Mucosa of stomach (tissue), 1 donor: ENCODE data around the gene CCDC68.

Experiments used
- H3K27me3 ChIP-seq: one replicate; pipeline ENCODE4 v1.7.0; 2013; ENCODE audit warnings: mild to moderate bottlenecking, low read length; ENCODE audit not compliant: control insufficient read depth, insufficient read depth
- H3K36me3 ChIP-seq: one replicate; pipeline ENCODE4 v1.7.0; 2013; ENCODE audit warnings: low read length; ENCODE audit not compliant: control insufficient read depth, insufficient read depth
- H3K4me1 ChIP-seq: one replicate; pipeline ENCODE4 v1.7.0; 2013; ENCODE audit warnings: mild to moderate bottlenecking, low read length; ENCODE audit not compliant: control insufficient read depth, insufficient read depth
- H3K4me3 ChIP-seq: one replicate; pipeline ENCODE4 v1.7.0; 2013; ENCODE audit warnings: low read length
- H3K9ac ChIP-seq: one replicate; pipeline ENCODE4 v1.7.0; 2013; ENCODE audit warnings: mild to moderate bottlenecking, low read length, moderate library complexity
- H3K9me3 ChIP-seq: one replicate; pipeline ENCODE4 v1.7.0; 2013; ENCODE audit warnings: mild to moderate bottlenecking, low read length, moderate library complexity; ENCODE audit not compliant: control insufficient read depth
- donor health status: Pancreatic carcinoma.

Gene CCDC68

DNA sequence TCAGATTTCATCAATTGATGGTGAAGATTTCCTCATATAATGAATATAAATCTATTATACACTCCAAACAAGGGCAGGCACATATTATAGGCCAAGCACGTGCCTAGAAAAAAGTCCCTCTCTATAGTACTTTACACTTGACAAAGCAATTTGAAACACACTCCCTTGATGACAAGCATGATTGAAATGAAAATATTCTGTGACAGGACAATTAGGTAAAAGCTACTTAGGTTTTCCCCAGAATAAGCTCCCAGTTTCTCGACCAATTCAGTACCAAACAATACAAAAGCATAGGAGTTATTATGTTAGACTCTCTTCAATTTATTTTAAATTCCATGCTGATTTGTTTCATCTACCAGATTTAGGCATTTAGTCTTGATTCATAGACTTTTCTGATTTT is 47.7 kb downstream of the CCDC68 start:
- Histone ChIP-seq H3K9me3 (no peaks in the 10 kb centered on the region), H3K36me3 (no peaks in the 10 kb centered on the region), H3K27me3 (no peaks in the 10 kb centered on the region), H3K9ac (no peak overlapping the region), H3K4me3 (no peak overlapping the region), H3K4me1 (no peaks in the 10 kb centered on the region)

DNA sequence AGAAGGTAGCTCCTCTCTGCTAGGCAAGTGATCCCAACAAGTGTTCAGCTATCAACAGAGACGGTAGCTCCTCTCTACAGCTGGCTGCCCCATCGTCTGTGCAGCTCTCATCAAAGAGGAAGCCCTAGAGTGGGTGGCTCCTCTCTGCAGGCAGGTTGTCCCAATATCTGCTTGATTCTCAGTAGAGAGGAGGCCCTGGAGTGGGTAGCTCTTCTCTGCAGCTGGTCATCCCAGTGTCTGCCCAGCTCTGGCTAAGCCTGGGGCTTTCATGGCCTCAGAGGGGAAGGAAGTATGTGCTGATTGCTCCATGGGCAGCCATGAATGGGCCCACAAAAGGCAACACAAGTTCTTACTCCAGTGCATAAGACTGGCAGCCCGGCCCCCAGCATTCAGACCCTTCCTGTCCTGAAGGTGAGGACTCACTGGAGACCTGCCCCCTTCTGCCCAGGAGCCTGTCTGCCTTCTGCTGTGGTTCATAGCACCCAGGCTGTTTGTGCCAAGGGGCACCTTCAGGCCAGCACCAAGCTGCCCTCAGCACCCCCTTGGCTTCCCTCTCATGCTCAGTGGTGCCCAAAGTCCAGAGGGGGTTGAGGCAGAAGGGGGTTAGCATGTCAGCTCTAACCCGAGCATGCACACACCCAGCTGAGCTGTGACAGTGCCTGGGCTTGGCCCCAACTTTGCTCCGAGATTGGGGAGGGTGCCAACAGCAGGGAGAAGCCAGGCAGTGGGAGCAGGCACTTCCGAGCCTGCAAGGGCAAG is 48.9 kb downstream of the CCDC68 start:
- Histone ChIP-seq H3K9ac (no peak overlapping the region), H3K4me3 (no peak overlapping the region), H3K27me3 (no peaks in the 10 kb centered on the region), H3K9me3 (no peaks in the 10 kb centered on the region), H3K36me3 (no peaks in the 10 kb centered on the region), H3K4me1 (no peaks in the 10 kb centered on the region)

DNA sequence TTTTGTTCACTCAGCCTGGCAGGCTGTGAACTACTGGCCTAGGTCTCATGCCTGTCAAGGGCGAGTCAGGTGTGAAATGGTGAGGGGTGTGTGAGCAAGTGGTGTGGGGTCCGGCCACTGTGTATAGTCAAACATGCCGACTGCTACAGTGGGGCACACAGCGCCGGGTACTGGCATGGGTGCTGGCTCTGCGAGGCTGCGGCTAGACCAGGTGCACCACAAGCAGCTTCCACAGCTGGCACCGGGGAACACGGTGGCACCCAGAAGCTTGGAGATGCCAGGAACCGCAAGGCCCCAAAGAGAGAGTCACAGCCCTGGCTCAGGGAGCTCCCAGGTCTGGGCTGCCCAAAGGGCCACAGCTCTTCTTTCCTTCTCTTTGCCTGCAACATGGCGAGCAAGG is 49.7 kb downstream of the CCDC68 start:
- no peaks in the 10 kb centered on the region for H3K27me3 ChIP-seq
- no peaks in the 10 kb centered on the region for H3K9me3 ChIP-seq
- no peaks in the 10 kb centered on the region for H3K36me3 ChIP-seq
- no peaks in the 10 kb centered on the region for H3K4me1 ChIP-seq
- no peak overlapping the region for H3K4me3 ChIP-seq
- H3K9ac ChIP-seq: no peak overlapping the region

DNA sequence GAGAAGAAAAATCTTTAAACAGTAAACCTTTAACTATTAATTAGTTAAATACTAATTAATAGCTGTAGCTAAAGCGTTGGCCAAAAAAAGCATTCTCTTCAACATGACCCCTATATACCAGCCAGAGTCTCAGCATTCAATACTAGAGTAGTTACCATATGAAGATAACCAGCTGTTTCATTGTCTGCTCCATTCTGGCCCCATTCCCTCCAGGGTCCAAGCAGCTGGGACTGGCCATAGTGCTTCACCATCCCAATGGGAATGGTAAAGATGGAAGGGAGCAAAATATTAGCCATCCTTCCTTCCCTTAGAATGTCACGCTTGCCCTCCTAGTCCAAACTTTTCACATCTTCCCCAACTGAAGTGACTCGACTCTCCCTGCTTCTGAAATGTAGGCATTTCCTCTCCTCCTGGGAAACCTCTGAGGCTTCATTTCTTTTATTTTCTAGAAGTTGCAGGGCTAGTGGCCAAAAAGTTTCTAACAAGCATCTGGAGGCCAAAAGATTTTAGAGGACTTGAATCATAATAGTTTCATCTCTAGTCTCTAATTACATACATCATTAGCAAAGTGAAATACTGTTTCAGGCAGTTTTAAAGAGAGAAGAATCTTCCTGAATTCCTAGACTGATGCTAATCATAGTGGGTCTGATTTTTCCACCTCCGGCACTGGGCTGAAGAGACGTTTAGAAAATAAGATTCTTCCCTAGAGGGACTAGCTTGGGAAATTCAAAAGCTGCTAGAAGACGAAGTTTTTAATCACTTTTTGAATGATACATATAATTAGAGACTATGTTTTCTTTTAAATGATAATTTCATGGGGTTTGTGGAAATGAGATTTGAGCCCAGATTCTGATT is 52.7 kb downstream of the CCDC68 start:
- Histone ChIP-seq H3K9ac (no peak overlapping the region), H3K27me3 (no peaks in the 10 kb centered on the region), H3K4me1 (no peaks in the 10 kb centered on the region), H3K4me3 (no peak overlapping the region), H3K36me3 (no peaks in the 10 kb centered on the region), H3K9me3 (no peaks in the 10 kb centered on the region)

DNA sequence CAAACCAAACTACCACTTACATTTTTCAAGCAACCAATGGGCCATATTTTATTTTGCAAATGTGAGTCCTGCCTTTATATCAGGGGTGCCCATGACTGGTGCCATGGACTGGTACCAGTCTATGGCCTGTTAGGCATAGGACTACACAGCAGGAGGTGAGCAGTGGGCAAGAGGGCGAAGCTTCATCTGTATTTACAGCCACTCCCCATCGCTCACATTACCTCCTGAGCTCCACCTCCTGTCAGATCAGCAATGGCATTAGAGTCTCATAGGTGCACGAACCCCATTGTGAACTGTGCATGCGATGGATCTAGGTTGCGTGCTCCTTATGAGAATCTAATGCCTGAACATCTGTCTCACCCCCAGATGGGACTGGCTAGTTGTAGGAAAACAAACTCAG is 53.6 kb downstream of the CCDC68 start:
- H3K4me3 ChIP-seq: no peak overlapping the region
- H3K9ac ChIP-seq: no peak overlapping the region
- no peaks in the 10 kb centered on the region for H3K36me3 ChIP-seq
- H3K4me1 ChIP-seq: no peaks in the 10 kb centered on the region
- no peaks in the 10 kb centered on the region for H3K9me3 ChIP-seq
- no peaks in the 10 kb centered on the region for H3K27me3 ChIP-seq

DNA sequence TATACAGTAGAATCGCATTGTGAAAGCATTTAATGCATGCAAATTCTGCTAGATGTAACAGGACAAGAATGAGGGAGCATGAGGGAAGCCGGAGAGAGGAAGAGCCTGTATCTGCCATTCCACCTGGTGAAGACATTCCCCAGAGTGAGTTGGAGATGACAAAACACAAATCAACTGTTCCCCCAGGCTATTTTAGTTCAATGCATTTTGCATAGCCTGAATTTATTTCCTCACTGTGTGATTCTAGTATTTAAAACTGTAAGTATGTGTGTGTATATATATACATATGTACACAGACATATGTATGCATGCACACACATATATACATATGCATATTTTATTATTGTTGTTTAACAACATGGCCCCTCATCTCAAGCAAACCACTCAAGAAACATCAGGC is 54.7 kb downstream of the CCDC68 start:
- no peak overlapping the region for H3K4me3 ChIP-seq
- H3K9me3 ChIP-seq: no peaks in the 10 kb centered on the region
- no peak overlapping the region for H3K9ac ChIP-seq
- no peaks in the 10 kb centered on the region for H3K4me1 ChIP-seq
- no peaks in the 10 kb centered on the region for H3K27me3 ChIP-seq
- H3K36me3 ChIP-seq: no peaks in the 10 kb centered on the region

DNA sequence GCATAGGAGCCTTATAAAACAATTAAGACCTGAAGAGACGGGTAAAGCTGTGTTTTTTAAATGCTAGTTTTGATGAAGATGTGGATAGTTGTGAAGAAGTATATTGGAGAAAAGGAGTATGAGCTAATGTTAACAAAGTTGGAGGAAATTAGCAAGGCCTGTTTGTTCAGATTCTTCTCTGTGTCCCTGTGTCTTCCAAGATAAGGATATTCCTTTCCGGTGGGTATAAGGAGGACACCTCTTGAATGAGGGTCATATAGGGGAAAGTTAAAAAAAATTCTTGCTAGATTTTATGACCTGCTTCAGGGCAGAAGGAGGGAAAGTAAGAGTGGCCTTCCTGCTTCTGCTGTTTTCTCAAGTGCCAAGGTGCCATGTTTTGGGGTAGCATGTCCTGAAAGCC is 59.0 kb downstream of the CCDC68 start:
- Histone ChIP-seq H3K9ac (no peak overlapping the region), H3K9me3 (no peaks in the 10 kb centered on the region), H3K4me1 (no peaks in the 10 kb centered on the region), H3K36me3 (no peaks in the 10 kb centered on the region), H3K27me3 (no peaks in the 10 kb centered on the region), H3K4me3 (no peak overlapping the region)

DNA sequence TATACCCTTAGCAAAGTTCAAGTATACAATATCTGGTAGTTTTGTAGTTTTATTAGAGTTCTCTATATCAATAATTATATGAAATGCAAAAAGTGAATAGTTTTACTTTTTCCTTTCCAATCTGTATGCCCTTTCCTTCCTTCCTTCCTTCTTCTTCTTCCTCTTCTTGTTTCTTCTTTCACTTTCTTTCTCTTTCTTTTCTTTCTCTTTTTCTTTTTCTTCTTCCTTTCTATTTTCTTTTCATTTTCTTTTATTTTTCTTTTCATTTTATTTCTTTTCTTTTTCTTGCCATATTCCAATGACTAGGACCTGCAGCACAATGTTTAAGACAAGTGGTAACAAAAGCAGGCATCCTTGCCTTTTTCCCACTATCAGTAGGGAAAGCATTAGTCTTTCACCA is 59.8 kb downstream of the CCDC68 start:
- H3K9ac ChIP-seq: no peak overlapping the region
- H3K4me1 ChIP-seq: no peaks in the 10 kb centered on the region
- no peak overlapping the region for H3K4me3 ChIP-seq
- H3K9me3 ChIP-seq: no peaks in the 10 kb centered on the region
- H3K27me3 ChIP-seq: no peaks in the 10 kb centered on the region
- H3K36me3 ChIP-seq: no peaks in the 10 kb centered on the region

DNA sequence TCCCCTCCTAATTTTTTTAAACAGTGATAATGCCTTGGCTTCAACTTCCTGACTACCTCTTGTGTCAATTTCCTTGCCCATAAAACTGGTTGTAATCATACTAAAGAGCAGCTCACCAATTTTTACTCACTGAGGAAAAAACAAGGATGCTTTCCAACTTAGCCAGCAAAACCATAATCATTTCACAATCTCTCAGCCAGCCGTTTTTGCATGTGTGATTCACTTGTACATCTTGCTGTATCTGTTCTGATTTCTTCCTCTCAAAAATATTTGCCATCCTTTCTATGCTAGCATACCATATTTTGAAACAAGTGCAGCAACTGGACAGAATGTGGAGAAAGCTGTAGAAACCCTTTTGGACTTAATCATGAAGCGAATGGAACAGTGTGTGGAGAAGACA is 70.3 kb downstream of the CCDC68 start:
- H3K4me1 ChIP-seq: peaks cover 5% of the 10 kb centered on the region
- no peak overlapping the region for H3K9ac ChIP-seq
- H3K36me3 ChIP-seq: peaks cover 3% of the 10 kb centered on the region
- no peaks in the 10 kb centered on the region for H3K27me3 ChIP-seq
- no peak overlapping the region for H3K4me3 ChIP-seq
- H3K9me3 ChIP-seq: no peaks in the 10 kb centered on the region

DNA sequence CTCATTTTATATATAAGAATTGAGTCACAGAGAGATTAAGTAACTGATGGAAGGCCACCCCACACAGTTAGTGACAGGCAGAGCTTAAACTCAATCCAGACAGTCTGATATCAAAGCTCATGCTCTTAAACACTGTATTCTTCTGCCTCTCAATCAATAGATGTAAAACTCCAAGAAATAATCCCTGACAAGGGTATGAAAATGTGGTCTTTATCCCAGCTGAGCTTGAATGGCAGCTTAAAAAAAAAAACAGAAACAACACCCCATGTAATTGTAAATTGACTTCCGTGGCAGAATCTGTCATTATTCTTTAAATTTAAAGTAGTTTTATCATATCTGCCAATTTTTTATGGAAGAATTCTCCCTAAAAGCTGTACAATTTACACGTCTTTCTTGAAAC is 70.9 kb downstream of the CCDC68 start:
- H3K9me3 ChIP-seq: no peaks in the 10 kb centered on the region
- peaks cover 5% of the 10 kb centered on the region for H3K4me1 ChIP-seq
- H3K9ac ChIP-seq: no peak overlapping the region
- no peaks in the 10 kb centered on the region for H3K27me3 ChIP-seq
- H3K4me3 ChIP-seq: no peak overlapping the region
- peaks cover 7% of the 10 kb centered on the region for H3K36me3 ChIP-seq

DNA sequence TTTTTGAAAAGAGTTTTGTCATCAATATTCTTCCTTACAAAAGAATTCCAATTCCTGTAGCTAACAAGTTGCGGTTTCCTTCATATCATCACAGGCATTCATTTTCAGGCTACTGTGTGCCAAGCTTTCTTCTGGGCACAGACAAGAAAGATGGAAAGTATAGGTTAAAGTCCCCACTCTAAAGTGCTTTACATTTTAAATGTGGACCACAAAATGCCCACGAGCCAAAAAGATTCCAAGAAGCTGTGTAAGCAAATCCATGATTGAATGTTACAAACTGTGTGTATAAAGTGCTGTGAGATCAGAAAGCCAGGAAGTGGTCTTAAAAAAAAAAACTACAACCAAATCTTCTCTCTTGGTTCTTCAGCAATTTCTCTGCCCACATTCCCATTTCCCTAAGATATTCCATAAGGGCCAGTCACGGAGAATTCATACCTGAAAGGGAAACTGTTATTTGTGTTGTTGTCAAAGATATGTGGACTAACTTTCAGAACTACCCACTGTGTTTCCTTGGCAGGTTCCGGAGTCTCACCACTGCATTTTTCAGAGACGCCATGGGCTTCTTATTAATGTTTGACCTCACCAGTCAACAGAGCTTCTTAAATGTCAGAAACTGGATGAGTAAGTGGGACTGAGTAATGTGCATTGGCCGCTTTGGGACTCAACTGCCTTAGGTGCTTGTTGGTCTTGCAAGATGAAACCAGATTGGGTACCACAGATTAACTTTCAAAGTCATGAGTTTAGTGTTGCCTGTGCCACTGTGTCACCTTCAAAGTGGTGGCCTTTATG is 75.3 kb downstream of the CCDC68 start:
- H3K4me3 ChIP-seq: no peak overlapping the region
- no peaks in the 10 kb centered on the region for H3K9me3 ChIP-seq
- peaks cover 8% of the 10 kb centered on the region for H3K36me3 ChIP-seq
- no peak overlapping the region for H3K9ac ChIP-seq
- H3K27me3 ChIP-seq: no peaks in the 10 kb centered on the region
- peaks cover 27% of the 10 kb centered on the region for H3K4me1 ChIP-seq

DNA sequence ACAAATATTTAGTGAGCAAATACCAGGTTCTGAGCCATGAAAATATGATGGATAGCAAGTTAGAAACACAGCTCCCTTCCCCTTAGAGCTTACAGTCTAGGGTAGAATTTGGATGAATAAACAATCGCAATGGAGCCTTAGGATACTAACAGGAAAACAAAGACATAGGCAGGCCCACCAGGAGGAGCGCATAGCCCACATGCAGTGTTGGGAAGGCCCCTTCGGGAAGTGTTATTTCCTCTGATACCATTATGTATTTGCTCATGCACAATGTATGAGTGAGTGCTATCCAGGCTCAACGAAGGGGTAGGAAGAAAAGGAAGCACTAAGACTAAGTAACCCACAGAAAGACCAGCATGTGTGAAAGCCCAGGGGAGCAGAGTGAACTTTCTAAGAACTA is 76.9 kb downstream of the CCDC68 start:
- Histone ChIP-seq H3K27me3 (no peaks in the 10 kb centered on the region), H3K9me3 (no peaks in the 10 kb centered on the region), H3K36me3 (peaks cover 8% of the 10 kb centered on the region), H3K4me1 (peaks cover 29% of the 10 kb centered on the region), H3K9ac (no peak overlapping the region), H3K4me3 (no peak overlapping the region)
